H54 (cell line): ENCODE measurements around the gene MEIOB.

Experiments
- DNase-seq: peaks from one replicate; pipeline ENCODE4 v3.0.0; 2011; ENCODE audit warnings: low spot score, mixed read lengths; ENCODE audit not compliant: insufficient read length
- FAIRE-seq: peaks from 3 replicates; lab custom pipeline; 2011; peaks lifted over from hg19 to GRCh38; lab: Jason Lieb, UNC
- POLR2A ChIP-seq: IDR thresholded peaks from 2 replicates; pipeline ENCODE4 v1.6.1; 2011; ENCODE audit warnings: low read depth, mild to moderate bottlenecking, low read length

MEIOB gene

GRCh38 chr16:1823821-1824220 lies 48.1 kb downstream of the MEIOB start:
- DNase-seq: peak; percentile 42
- FAIRE-seq: no peak
- TF ChIP-seq POLR2A: no peak

DNA sequence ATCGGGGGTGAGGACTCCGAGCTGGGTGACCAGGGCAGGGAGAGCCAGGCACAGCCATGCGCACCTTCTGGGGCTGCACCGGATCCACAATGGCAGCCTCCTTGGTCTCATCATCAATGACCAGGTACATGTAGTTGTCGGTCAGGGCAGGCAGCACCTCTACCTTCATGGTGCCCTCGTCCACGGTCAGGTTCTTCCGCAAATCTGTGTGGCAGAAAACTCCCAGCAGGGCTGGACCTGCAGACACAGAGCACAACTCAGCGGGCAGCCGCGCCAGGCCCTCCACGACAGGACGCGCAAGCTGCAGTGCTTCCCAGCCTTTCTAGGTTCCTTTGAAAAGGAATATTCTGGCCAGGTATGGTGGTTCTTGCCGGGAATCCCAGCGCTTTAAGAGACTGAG lies 49.2 kb downstream of the MEIOB start:
- FAIRE-seq: no peak

DNA sequence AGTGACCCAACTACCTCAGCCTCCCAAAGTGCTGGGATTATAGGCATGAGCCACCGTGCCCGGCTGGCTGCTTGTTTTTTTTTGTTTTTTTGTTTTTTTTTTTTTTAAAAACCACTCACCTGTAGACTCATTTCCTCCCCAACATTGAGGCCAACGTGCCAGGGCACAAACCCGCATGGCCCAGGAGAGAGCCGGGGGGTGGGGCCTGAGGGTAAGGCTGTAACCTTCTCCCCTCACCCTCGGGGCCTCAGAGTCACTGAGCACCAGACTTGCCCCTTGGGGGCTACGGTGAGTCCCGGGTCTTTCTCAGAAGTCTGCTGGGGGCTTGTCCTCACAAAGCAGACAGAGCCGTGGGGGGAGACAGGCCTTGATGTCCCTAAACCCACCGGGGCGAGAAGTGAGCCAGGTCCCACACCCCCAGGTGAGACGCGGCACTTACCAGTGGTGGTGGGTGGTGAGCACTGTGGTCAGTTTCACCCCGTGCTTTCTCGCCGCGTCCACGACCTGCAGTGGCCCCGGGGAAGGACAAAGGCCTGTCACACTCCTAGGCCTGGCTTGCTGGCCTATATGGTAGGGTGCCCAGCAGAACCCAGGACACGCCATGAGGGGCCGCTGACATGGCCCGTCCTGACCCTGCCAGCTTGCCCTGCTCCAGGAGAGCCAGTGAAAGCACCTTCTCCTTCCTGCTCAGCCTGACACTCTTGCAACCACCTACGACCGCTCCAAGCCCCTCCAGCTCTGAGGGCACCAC lies 49.9 kb downstream of the MEIOB start:
- no peak for FAIRE-seq
- no peak for TF ChIP-seq POLR2A
- DNase-seq: no peak

More for the DNA sequence above, 49.2 kb downstream of the MEIOB start:
- TF ChIP-seq POLR2A: no peak
- DNase-seq: no peak

DNA sequence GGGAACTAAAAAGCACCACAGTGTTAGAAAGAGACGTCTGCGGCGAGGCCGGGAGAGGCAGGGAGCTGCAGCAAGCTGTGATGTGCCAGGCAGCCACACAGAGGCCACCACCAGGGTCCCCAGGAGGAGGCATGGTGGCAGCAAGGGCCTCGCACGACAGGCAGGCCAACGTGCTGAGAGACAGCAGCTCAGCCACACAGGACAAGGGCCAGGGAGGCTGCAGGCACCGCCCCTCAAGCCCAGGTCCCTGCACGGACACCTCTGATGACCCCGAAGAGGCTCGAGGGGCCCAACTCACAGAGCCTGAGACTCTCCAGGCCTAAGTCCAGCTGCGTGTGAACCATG lies 51.0 kb downstream of the MEIOB start:
- no peak for TF ChIP-seq POLR2A
- DNase-seq (no peak), FAIRE-seq (no peak)

GRCh38 chr16:1820096-1820945 lies 51.6 kb downstream of the MEIOB start:
- FAIRE-seq (no peak), DNase-seq (no peak)
- no peak for TF ChIP-seq POLR2A

GRCh38 chr16:1819611-1820010 lies 52.4 kb downstream of the MEIOB start:
- DNase-seq (no peak), FAIRE-seq (no peak)
- TF ChIP-seq POLR2A: no peak

- FAIRE-seq (no peak), DNase-seq (no peak)
- TF ChIP-seq POLR2A: no peak
These were observed 53.0 kb downstream of the MEIOB start for GRCh38 chr16:1818873-1819525.

DNA sequence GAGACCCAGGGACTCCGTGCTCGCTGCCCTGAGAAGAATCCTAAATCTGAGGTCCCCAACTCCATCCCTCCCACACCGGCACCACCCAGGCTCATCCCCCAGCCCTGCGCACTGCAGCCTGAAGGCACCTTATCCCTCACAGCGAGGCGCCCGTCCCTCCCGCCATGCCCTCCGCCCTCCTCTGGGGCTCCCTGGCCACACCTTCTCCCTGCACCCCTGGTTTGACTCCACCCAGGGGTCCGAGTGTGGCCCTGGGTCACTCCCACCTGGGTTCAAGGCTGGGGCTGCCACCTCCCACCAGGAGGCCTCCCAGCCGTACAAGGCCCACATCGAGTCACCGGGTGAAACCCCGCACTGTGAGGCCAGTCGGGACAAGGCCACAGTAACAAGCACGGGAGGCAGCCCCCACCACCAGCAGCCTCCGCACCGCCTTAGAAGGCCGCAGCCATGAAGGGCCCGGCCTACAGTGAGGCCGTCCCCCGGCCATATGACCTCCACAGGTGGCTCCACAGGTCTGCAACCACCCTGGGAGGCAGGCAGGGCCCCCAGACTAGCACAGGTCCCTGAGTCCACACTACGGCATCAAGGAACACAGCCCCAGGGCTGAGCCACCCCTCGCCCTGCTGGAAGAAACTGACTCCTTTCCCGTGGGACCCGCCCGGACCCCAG lies 53.6 kb downstream of the MEIOB start:
- TF ChIP-seq POLR2A: no peak
- DNase-seq: no peak
- FAIRE-seq: no peak

GRCh38 chr16:1817716-1818115 lies 54.2 kb downstream of the MEIOB start:
- FAIRE-seq (no peak), DNase-seq (no peak)
- TF ChIP-seq POLR2A: no peak

DNA sequence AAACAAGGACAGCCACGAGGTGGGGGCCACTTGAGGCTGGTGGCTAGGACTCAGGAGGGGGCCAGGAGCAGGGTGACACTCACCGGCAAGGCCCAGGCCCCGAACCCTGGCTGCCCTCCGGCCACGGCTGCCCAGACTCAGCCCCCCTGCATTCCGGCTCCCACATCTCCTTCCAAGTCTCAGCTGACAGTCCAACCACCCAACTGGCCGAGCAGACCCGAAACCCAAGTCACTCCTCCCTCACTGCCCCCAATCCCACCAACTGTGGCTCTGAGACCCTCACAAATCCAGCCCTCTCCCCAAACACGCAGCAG lies 54.7 kb downstream of the MEIOB start:
- TF ChIP-seq POLR2A: no peak
- no peak for FAIRE-seq
- no peak for DNase-seq

DNA sequence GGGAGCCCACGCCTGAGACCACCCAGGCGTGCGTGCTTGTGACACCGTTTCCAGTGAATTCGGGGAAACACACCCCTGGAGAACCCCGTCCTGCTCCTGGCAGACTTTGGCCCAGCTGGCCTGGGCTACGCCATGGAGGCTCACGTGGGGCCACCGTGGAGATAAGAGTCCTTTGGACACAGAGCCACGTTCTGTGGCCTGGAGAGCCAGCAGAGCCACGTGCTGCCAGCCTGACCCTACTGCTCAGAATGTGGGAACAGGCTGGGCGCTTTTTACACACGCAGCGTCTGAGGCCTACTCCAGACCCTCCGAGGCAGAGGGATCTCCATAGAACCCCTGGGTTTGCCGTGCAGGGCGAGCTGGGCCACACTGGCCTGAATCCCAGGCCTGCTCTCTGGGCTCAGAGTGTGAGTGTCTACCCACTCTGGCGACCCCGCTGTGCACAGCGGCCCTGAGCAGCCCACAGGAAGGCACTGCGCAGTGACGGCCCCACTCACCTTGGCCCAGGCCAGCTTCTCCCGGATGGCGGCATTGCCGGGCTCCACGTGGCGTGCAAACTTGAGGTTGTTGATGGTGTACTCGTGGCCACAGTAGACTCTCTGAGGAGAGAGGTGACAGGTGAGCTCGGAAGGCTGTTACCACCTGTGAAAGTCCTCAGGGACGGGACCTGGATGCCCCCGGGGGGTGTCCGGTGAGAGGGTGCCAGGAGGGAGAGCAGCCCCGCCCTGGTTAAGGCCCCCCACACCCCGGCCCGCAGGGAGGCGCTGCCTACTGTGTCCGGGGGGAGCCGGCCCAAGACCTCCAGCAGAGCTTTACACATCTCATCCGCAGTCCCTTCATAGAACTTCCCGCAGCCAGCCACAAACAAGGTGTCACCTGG lies 55.3 kb downstream of the MEIOB start:
- DNase-seq (no peak), FAIRE-seq (no peak)
- TF ChIP-seq POLR2A: no peak

DNA sequence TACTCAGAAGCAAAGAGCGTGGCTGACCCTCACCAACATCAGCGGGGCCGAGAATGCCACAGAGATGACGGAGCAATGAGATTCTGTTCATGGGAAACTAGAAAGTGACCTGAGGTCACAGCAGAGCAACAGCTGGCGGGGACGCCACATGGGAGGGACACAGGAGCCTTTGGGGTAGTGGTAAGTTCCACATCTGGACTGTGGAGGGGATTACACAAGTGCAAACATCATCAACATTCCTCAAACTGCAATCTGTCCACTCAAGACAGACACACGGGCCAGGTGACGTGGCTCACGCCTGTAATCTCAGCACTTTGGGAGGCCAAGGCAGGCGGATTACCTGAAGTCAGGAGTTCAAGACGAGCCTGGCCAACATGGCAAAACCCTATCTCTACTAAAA lies 56.5 kb downstream of the MEIOB start:
- DNase-seq: no peak
- no peak for TF ChIP-seq POLR2A
- FAIRE-seq: no peak

GRCh38 chr16:1812732-1813163 lies 59.2 kb downstream of the MEIOB start:
- no peak for DNase-seq
- FAIRE-seq: no peak
- TF ChIP-seq POLR2A: no peak
